NCI-H345 treated with DMSO at 0.1 percent for 48 hours (cell line): ENCODE data around the gene RPS2.

Source experiments
- DNase-seq: peaks from one replicate; lab custom pipeline; 2025; ENCODE audit not compliant: unreplicated experiment; lab: John Stamatoyannopoulos, UW

Gene RPS2

GRCh38 chr16:1982991-1983543 is 18.4 kb upstream of the RPS2 start:
- no peak for DNase-seq

DNA sequence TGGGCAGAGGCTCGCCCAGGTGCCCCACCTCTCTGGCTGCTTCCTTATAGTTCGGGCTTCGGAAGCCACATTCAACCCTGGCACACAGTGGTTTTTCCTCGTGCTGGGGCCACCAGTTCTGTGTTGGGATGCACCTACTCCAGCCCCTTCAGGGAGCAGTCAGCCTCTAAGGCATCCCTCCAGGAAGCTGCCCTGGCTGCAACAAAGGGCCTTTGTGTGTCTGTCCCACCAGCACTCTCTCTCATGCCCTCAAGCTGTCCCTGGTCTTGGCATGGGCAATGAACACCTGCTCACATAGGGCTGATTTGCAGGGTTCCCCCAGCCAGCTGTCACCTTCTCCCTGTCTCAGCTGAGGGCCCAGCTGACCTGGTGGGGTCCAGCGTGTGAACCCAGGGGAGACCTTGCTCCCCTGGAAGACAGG is 17.4 kb upstream of the RPS2 start:
- peak; percentile 48 for DNase-seq

GRCh38 chr16:1981398-1981836 is 16.8 kb upstream of the RPS2 start, which contains the start of gene NOXO1:
Gene NOXO1 (minus strand): TSS chr16:1981469. CDS start chr16:1981179, 290 bp downstream.
- DNase-seq, result no peak

DNA sequence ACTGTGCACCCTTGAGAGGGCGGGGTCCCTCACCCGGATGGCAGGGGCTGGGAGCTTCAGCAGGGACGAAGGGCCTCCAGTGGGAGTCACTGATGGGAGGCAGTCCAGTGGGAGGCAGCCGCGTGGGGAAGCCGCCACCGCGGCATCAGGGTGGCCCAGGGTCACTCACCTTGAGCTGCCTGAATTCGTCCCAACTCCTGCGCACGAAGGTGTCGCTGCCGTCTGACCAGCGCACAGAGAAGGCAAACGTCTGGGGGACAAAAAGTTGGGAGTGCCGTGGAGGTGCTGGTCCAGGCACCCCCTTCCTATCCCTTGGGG is 16.1 kb upstream of the RPS2 start:
- no peak for DNase-seq

DNA sequence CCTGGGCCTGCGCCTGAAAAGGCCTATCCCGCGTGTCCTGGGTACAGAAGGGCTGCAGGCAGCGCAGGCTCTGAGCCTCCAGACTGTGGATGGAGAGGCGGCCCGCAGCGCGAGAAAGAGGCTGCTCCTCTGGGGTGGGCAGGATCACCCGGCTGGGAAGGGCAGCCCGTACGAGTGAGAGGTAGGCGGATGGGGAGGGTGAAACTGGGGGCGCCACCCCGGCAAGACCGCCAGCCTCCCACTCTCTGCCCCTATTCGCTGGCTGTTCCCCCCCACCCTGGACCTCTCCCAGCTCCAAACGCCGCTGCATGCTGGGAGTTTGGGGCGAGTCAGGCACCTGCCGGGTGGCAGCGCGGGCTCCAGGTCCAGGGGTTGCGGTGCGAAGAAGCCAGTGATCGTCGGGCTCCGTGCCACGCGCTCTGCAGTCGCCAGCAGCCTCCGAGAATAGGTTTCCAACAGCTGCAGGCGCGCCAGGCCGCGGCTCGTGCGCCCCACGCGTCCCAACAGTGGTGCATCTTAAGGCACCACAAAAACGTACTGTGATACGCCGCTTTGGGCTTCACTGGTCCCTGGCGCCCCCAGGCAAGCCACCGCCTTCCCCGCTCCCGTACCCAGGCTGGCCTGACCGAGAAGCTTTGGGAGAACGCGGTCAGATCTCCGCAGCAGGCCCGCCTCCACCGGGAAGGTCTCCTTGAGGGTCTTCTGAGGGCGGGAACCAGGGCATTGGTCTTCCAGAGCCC is 15.6 kb upstream of the RPS2 start:
- no peak for DNase-seq

GRCh38 chr16:1979271-1980029 is 14.8 kb upstream of the RPS2 start:
- DNase-seq, result no peak

DNA sequence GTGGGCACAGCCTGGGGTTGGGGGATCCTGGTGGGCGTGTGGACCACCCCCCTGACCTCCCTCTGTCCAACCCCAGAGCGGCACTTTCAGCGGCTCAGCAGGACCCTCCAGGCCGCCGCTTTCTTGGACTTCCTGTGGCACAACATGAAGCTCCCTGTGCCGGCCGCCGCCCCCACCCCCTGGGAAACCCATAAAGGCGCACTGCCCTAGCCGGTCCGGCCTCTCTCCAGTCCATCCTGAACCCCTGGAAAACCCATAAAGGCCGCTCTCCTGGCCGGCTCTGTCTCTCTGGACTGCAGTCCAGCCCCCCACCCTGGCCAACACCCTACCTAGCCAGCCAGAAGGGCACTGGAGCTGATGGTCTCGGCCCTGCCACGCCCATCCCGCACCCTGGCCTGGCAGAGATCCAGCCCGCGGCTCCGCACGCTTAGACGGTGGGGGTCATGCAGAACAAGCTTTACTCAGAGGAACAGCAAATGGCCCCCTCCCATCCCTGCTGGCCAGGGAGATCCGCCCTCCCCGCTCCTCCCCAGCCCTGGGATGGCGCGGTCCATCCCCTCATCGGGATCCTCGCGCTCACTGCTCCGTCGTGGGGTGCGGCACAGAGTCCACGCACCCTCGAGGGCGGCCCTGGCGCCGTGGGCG is 14.0 kb upstream of the RPS2 start:
- DNase-seq, result no peak

- no peak for DNase-seq
Observed at GRCh38 chr16:1977875-1978268, 13.2 kb upstream of the RPS2 start.

GRCh38 chr16:1976951-1977874 is 12.6 kb upstream of the RPS2 start:
- DNase-seq, result no peak

GRCh38 chr16:1976216-1976520 is 11.5 kb upstream of the RPS2 start:
- DNase-seq, result no peak

GRCh38 chr16:1975432-1976215 is 11.0 kb upstream of the RPS2 start:
- DNase-seq, result no peak

- DNase-seq, result no peak
Observed at GRCh38 chr16:1974157-1975070, 9.8 kb upstream of the RPS2 start.

DNA sequence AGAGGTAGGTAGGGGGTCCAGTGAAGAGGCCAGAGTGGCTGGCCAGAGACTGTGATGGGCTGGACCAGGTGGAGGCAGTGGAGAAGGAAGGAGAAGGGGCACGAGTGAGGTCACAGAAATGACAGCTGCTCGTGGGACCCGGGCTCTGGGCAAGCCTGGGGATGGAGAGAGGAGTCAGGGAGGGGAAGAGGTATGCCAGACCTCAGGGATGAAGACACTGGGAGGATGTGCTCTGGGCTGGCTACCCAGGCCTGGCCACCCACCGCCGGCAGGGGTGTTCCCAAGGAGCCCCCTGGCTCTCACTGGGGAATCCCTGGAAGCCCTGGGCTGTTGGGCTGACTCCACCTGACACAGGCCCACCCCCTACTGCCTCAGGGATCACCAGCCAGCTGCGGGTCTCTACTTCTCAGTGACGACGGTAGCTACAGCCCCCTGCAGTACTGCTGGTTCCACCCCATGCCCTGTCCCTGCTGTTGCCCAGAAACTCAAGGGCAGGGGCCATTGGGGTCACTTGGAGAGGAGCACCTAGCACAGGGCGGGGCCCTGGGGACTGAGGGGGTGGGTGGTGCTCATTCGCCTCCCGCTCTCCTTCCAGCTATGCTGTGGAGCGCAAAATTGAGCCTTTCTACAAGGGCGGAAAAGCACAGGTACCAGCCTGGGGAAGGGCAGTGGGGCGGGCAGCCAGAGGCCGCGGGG is 9.0 kb upstream of the RPS2 start:
- no peak for DNase-seq

DNA sequence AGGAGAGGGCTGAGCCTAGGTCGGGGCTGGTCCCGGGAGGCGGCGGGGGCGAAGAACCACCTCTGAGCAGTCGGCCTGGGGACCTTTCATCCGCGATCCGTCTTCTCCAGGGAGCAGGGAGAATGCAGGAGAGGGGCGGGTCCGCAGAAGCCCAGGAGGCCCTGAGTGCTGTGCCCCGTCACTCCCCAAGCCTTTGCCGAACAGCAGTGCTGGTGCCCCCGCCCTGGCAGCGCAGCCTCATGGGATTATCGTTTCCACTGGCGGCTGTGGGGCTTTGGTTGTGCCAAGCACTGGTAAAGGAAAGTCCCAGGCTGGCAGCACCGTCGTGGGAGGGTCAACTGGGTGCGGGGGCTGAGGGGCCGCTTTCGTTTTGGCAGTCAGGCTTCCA is 7.9 kb upstream of the RPS2 start:
- DNase-seq, result no peak

DNA sequence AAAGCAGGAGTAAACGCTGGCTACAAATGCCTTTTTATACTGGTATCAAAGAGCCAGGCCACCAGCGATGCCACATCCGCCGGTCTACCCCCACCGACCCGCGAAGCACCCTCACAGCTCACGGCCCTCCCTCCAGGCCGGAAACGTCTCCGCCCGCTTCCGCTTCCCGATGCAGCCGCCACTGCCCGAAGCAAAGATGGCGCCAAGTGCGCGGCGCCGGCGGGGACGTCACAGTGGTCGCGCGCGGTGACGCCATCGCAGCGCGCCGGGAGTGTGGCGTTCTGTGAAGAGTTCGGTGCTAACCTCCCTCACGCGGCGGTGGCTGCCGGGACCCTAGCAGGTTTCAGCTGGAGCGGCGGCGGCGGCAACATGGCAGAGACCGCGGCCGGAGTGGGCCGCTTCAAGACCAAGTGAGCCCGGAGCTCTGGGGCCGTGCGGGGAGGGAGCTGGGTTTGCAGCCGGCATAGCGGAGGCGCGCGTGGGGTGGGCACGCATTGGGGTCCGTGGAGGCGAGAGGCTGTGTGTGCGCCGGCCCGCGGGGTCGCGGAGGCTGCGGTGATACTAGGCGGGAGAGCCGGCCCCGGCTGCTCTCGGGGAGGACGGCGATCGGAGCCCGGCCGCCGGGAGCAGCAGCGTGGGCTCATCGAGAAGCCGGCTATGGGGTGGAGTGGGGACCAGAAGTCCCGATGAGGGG is 7.3 kb upstream of the RPS2 start, which contains the start of gene TBL3:
TSS of gene TBL3 (plus strand) at position 258 of the 694 bp plus-strand sequence. CDS start at position 370, 112 bp downstream.
- peak; percentile 77 for DNase-seq

DNA sequence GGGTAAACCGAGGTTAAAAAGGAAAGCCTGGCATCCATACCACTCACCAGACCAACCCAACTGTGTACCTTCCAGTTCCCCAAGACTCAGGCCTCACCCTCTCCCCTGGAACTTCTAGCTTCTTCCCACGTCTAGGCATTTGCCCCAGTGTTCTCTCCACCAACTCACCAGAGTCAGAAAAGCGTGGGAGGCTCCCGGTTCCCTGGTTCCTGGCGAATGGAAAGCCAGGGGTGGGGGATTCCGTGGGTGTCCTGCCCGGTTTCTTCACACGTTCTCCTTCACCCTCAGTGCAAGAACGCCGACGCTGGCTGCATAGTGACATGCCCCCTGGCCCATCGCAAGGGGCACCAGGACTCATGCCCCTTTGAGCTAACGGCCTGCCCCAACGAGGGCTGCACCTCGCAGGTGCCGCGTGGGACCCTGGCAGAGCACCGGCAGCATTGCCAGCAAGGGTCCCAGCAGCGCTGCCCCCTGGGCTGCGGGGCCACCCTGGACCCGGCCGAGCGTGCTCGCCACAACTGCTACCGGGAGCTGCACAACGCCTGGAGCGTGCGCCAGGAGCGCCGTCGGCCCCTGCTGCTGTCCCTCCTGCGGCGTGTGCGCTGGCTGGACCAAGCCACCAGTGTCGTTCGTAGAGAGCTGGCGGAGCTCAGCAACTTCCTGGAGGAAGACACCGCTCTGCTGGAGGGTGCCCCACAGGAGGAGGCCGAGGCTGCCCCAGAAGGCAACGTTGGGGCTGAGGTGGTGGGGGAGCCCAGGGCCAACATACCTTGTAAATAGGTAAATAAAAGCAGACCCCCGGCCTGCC is 3.7 kb upstream of the RPS2 start:
- no peak for DNase-seq

DNA sequence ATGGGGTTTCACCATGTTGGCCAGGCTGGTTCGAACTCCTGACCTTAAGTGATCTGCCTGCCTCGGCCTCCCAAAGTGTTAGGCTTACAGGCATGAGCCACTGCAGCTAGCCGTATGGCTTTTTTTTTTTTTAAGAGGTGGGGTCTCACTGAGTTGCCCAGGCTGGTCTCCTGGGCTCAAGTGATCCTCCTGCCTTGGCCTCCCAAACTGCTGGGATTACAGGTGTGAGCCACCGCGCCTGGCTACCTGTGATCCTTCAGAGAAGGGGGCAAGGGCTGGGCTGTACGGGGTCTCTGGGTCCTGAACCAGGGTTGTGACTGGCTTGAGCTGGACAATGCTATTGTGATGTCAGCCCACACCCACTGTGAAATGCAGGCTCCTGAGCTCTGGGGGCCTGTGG is 1.8 kb upstream of the RPS2 start, which contains the start of gene RNF151:
TSS of gene RNF151 (plus strand) at position 397 of the 400 bp plus-strand sequence. CDS start 26 bp downstream, outside the sequence.
- DNase-seq, result no peak
